ENCODE measurements around the gene ACHE. TPM values are rescaled to one million over a fixed set of nuclear protein-coding genes. Genes with fewer than 3 reads are reported as not detected.

The ACHE gene
- total RNA-seq, 1 experiment from 2014 or later: 7.0 TPM

DNA sequence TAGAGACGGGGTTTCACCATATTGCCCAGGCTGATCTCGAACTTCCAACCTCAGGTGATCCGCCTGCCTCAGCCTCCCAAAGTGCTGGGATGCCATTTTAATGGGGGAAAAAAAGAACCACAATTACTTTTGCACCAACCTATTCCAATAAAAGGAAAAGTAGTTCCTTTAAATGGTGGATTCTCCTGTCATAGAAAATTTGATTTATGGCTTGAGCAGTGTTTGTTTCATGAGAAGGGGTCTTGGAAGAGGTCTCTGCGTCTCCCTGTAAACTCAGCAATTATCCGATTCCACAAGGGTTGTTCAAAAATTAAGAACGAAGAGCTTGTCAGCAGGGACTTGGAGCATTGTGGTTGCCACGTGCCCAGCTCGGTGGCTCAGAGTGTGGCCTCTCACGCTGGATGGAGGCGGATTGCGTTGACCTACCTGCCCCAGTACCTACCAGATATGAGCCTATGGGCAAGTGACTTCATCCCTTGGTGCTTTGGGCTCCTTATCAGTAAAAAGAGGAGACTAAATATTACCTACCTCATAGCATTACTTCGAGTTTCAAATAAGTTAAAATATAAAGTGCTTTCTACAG is 31.3 kb downstream of the ACHE start:
- H3K27me3 Mint-ChIP-seq (ENCODE audit: low read depth): no peaks in the 10 kb centered on the region
- H2AFZ ChIP-seq (ENCODE audit: low read length): no peak overlapping the region
- H3K9ac ChIP-seq (ENCODE audit: extremely low read depth, insufficient read length, low read length): no peak overlapping the region
- no peaks in the 10 kb centered on the region for H3K27me3 ChIP-seq (ENCODE audit: insufficient read depth, low read length)
- H2BK5ac ChIP-seq (ENCODE audit: insufficient read length, low read length): no peak overlapping the region
- no peak overlapping the region for H3T11ph ChIP-seq (ENCODE audit: low read length)
- TF ChIP-seq CTCF (conservative IDR thresholded peaks at IDR 0.05): no peak
- no peak overlapping the region for H3K27ac ChIP-seq (ENCODE audit: insufficient read length, low read depth, low read length)
- H2BK20ac ChIP-seq (ENCODE audit: low read depth, low read length, poor library complexity, severe bottlenecking): no peak overlapping the region
- WGBS (ENCODE audit: extremely low coverage, insufficient read length, low lambda C conversion rate): no CpG with 5 or more reads among the region's 12 CpGs
- peaks cover 10% of the 10 kb centered on the region for H3K23me2 ChIP-seq (ENCODE audit: insufficient read length, low read depth, low read length, poor library complexity, severe bottlenecking)
- no peak overlapping the region for H3K18ac ChIP-seq (ENCODE audit: insufficient read length, low read depth, low read length)
- no peak for DNase-seq
- H2BK120ac ChIP-seq (ENCODE audit: low read depth, low read length, poor library complexity, severe bottlenecking): no peak overlapping the region
- H3K36me3 Mint-ChIP-seq (ENCODE audit: insufficient read depth in 1 of 3, low read depth in 3 of 3): peaks cover 26 to 56% (median 36%) of the 10 kb centered on the region in 3 experiments; a peak in 6 of 7 replicates
- H2BK12ac ChIP-seq (ENCODE audit: insufficient read length, low read depth, low read length): no peak overlapping the region
- no peak overlapping the region for H3K4me3 Mint-ChIP-seq
- H2AK5ac ChIP-seq (ENCODE audit: insufficient read length, low read length): no peak overlapping the region
- no peak overlapping the region for H3K4ac ChIP-seq (ENCODE audit: low read depth, low read length)
- no peaks in the 10 kb centered on the region; the same call in 1 of the 2 replicates for H3K4me1 ChIP-seq (ENCODE audit: insufficient read depth, low read length)
- H4K5ac ChIP-seq (ENCODE audit: insufficient read length, low read depth, low read length): no peak overlapping the region
- H2BK15ac ChIP-seq (ENCODE audit: low read depth, low read length): no peak overlapping the region
- H4K8ac ChIP-seq (replicated peaks; ENCODE audit: insufficient read length, low read depth, low read length): no peak overlapping the region
- H4K91ac ChIP-seq (ENCODE audit: insufficient read length, low read depth, low read length): no peak overlapping the region
- H3K27ac Mint-ChIP-seq: peak overlapping the region in 1 of 3 experiments; percentile 62; a peak in 3 of 7 replicates
- H4K20me1 ChIP-seq (ENCODE audit: control insufficient read depth, insufficient read depth, insufficient read length): no peaks in the 10 kb centered on the region
- no peak overlapping the region for H3K4me2 ChIP-seq (ENCODE audit: insufficient read depth, insufficient read length, low read length)
- peaks cover 3% of the 10 kb centered on the region; the same call in 1 of the 2 replicates for H3K79me2 ChIP-seq (ENCODE audit: insufficient read depth, low read length)
- H3K23ac ChIP-seq (ENCODE audit: insufficient read length, low read depth, low read length): no peak overlapping the region
- no peaks in the 10 kb centered on the region; a peak in 1 of 5 replicates for H3K9me3 Mint-ChIP-seq
- H3K14ac ChIP-seq (ENCODE audit: insufficient read depth, low read length): no peak overlapping the region
- H3K4me1 Mint-ChIP-seq: peaks cover 12 to 15% of the 10 kb centered on the region in 2 experiments
- H3K79me1 ChIP-seq (ENCODE audit: insufficient read depth, low read depth, low read length, poor library complexity, severe bottlenecking): peaks cover 3% of the 10 kb centered on the region
- H3K9me3 ChIP-seq (ENCODE audit: control insufficient read depth, low read depth, low read length): no peaks in the 10 kb centered on the region
- no peak overlapping the region for H3K56ac ChIP-seq (ENCODE audit: insufficient read length, low read depth, low read length)

Data from H9 (cell line).